WTC11 (cell line): Measurements from ENCODE around the gene MTMR10. TPM values are rescaled to one million over a fixed set of nuclear protein-coding genes. Genes with fewer than 3 reads are reported as not detected.
A peak's percentile ranks its signal among the peaks of the same experiment; 100 is the strongest.

Source experiments
- ATAC-seq: fragments of 200-7000 bp; cut with Tn5 transposase; 2 replicates; pipeline ENCODE4 v1.10.0; 2021; ENCODE audit warnings: mild to moderate bottlenecking, moderate library complexity
- CTCF ChIA-PET: fragments of 300-600 bp; sonication (Branson Sonifier 250); formaldehyde crosslinking; loops from one replicate; lab custom pipeline; 2021; ENCODE audit warnings: antibody characterized with exemption; lab: Charles Lee
- POLR2A ChIA-PET: fragments of 350-600 bp; sonication (Branson Sonifier 250); formaldehyde crosslinking; loops from one replicate; lab custom pipeline; 2021; ENCODE audit warnings: antibody characterized with exemption; lab: Charles Lee
- DNase-seq: peaks from one replicate; pipeline ENCODE4 v3.0.0; 2021; ENCODE audit warnings: low spot score
- H3K27ac Mint-ChIP-seq: 2 replicates; pipeline ENCODE4 v1.8.0; 2021; ENCODE audit warnings: mixed read lengths
- H3K27me3 Mint-ChIP-seq: 2 replicates; pipeline ENCODE4 v1.8.0; 2021; ENCODE audit warnings: low read depth, mild to moderate bottlenecking, moderate library complexity, mixed read lengths
- H3K36me3 Mint-ChIP-seq: 2 replicates; pipeline ENCODE4 v1.8.0; 2021; ENCODE audit warnings: mixed read lengths
- H3K4me1 Mint-ChIP-seq: 2 replicates; pipeline ENCODE4 v1.8.0; 2022; ENCODE audit warnings: mixed read lengths
- H3K4me3 Mint-ChIP-seq: 2 replicates; pipeline ENCODE4 v1.8.0; 2021; ENCODE audit warnings: mild to moderate bottlenecking, moderate library complexity, mixed read lengths
- H3K9me3 Mint-ChIP-seq: 2 replicates; pipeline ENCODE4 v1.8.0; 2021; ENCODE audit warnings: mixed read lengths
- CREM ChIP-seq: sonication (generic); formaldehyde crosslinking; IDR thresholded peaks from 2 replicates; pipeline ENCODE4 v1.8.1; 2022; ENCODE audit warnings: mild to moderate bottlenecking, missing genetic modification reagents, moderate library complexity
- ELF4 ChIP-seq: sonication (generic); formaldehyde crosslinking; IDR thresholded peaks from 2 replicates; pipeline ENCODE4 v1.8.1; 2022; ENCODE audit warnings: low read depth, mild to moderate bottlenecking, moderate library complexity, missing genetic modification reagents
- ETV6 ChIP-seq: sonication (generic); formaldehyde crosslinking; IDR thresholded peaks from 2 replicates; pipeline ENCODE4 v1.8.1; 2022; ENCODE audit warnings: mild to moderate bottlenecking, missing genetic modification reagents
- GABPB1 ChIP-seq: sonication (generic); formaldehyde crosslinking; IDR thresholded peaks from 2 replicates; pipeline ENCODE4 v1.8.1; 2023; ENCODE audit warnings: mild to moderate bottlenecking, missing genetic modification reagents
- NFYB ChIP-seq: sonication (generic); formaldehyde crosslinking; conservative IDR thresholded peaks from 2 replicates; pipeline ENCODE4 v1.8.0; 2022; ENCODE audit warnings: low read depth, missing genetic modification reagents
- NR2C2 ChIP-seq: sonication (generic); formaldehyde crosslinking; IDR thresholded peaks from 2 replicates; pipeline ENCODE4 v1.8.0; 2022; ENCODE audit warnings: mild to moderate bottlenecking, missing genetic modification reagents
- PRRX2 ChIP-seq: fragments of 250-450 bp; sonication (Bioruptor Pico); IDR thresholded peaks from 2 replicates; pipeline ENCODE4 v1.8.0; 2021; ENCODE audit warnings: mild to moderate bottlenecking
- ZNF263 ChIP-seq: sonication (generic); formaldehyde crosslinking; IDR thresholded peaks from 2 replicates; pipeline ENCODE4 v1.8.1; 2022; ENCODE audit warnings: low read depth, mild to moderate bottlenecking, moderate library complexity, missing genetic modification reagents
- total RNA-seq: library from RNA; stranded (reverse); gene quantifications from 3 replicates; pipeline ENCODE4 v1.2.3, GENCODE V29; 2021
- TF ChIP-seq, protein P1 (sequence below): fragments of 250-450 bp; sonication (Bioruptor Pico); IDR thresholded peaks from 2 replicates; pipeline ENCODE4 v1.9.0; 2021; ENCODE audit warnings: mild to moderate bottlenecking, borderline replicate concordance
- TF ChIP-seq, protein P2 (sequence below): sonication (generic); formaldehyde crosslinking; conservative IDR thresholded peaks from 2 replicates; pipeline ENCODE4 v1.8.1; 2022; ENCODE audit warnings: mild to moderate bottlenecking, missing genetic modification reagents
- TF ChIP-seq, protein P3 (sequence below): sonication (generic); formaldehyde crosslinking; IDR thresholded peaks from 2 replicates; pipeline ENCODE4 v1.8.0; 2023; ENCODE audit warnings: missing genetic modification reagents, mild to moderate bottlenecking, borderline replicate concordance
- TF ChIP-seq, protein P4 (sequence below): fragments of 250-450 bp; sonication (Bioruptor Pico); IDR thresholded peaks from 2 replicates; pipeline ENCODE4 v1.9.0; 2021; ENCODE audit warnings: moderate library complexity, mild to moderate bottlenecking, inconsistent platforms, borderline replicate concordance
- TF ChIP-seq, protein P5 (sequence below): sonication (generic); formaldehyde crosslinking; IDR thresholded peaks from 2 replicates; pipeline ENCODE4 v1.8.0; 2022; ENCODE audit warnings: mild to moderate bottlenecking, missing genetic modification reagents
- TF ChIP-seq, protein P6 (sequence below): sonication (generic); formaldehyde crosslinking; IDR thresholded peaks from 2 replicates; pipeline ENCODE4 v1.8.1; 2023; ENCODE audit warnings: mild to moderate bottlenecking, missing genetic modification reagents

Gene MTMR10
- total RNA-seq, 1 experiment from 2014 or later, result 15.9 TPM

DNA sequence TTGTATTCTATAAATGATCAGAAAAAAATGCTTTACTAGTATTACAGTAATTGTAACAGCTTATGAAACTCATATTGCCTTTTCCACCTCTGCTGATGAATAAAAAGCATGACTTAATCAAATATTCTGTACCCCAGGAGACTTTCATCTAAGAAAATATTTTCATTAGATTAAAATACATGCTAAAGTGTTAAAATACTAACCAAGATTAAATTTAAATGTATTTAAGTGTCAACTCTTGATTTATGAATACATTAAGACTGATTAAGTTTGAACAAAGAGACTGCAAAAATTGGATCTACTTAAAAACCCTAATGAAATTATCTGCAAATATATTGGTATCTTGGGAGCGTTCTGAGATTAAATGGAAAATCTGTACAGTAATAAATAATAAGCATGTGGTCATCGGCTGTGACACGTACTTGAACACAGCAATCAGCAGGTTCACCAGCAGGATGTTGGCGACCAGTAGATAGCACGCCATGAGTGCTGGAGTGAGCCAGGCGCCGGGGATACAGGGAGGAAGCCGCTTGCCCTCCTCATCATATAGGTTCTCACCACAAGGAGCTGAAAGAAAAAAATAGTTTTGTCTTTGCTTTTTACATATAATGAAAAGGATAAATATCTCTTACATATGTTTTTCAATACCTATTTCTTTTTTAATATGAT is 36.6 kb upstream of the MTMR10 start (continued):
- TF ChIP-seq, protein P1, sequence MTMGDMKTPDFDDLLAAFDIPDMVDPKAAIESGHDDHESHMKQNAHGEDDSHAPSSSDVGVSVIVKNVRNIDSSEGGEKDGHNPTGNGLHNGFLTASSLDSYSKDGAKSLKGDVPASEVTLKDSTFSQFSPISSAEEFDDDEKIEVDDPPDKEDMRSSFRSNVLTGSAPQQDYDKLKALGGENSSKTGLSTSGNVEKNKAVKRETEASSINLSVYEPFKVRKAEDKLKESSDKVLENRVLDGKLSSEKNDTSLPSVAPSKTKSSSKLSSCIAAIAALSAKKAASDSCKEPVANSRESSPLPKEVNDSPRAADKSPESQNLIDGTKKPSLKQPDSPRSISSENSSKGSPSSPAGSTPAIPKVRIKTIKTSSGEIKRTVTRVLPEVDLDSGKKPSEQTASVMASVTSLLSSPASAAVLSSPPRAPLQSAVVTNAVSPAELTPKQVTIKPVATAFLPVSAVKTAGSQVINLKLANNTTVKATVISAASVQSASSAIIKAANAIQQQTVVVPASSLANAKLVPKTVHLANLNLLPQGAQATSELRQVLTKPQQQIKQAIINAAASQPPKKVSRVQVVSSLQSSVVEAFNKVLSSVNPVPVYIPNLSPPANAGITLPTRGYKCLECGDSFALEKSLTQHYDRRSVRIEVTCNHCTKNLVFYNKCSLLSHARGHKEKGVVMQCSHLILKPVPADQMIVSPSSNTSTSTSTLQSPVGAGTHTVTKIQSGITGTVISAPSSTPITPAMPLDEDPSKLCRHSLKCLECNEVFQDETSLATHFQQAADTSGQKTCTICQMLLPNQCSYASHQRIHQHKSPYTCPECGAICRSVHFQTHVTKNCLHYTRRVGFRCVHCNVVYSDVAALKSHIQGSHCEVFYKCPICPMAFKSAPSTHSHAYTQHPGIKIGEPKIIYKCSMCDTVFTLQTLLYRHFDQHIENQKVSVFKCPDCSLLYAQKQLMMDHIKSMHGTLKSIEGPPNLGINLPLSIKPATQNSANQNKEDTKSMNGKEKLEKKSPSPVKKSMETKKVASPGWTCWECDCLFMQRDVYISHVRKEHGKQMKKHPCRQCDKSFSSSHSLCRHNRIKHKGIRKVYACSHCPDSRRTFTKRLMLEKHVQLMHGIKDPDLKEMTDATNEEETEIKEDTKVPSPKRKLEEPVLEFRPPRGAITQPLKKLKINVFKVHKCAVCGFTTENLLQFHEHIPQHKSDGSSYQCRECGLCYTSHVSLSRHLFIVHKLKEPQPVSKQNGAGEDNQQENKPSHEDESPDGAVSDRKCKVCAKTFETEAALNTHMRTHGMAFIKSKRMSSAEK (CRISPR knock-in tag), result no peak
- no peak for TF ChIP-seq NFYB (CRISPR knock-in tag)
- TF ChIP-seq ELF4 (CRISPR knock-in tag), result no peak
- no peak for TF ChIP-seq CREM
- no peak for TF ChIP-seq PRRX2 (CRISPR knock-in tag)

DNA sequence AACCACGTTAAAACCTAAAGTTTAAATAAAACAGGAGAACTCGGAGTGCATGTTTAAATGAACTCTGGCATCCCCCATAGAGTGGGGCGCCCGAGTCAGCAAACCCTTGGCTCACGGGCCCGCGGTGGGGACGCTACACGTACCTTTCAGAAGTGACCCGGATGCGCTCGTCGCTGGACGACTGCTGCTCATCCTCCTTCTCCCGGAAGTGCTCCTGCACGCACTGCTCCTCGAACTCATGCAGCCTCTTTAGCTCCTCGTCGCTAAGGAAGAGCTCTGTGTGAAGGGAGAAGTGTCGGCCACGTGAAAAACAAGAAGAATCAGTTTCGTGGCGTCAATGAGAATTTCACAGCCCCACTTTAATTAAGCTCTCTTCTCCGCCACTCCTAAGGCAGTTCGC is 34.6 kb upstream of the MTMR10 start:
- no peak for TF ChIP-seq ETV6
- TF ChIP-seq GABPB1 (CRISPR knock-in tag), result no peak
- TF ChIP-seq, protein P2, sequence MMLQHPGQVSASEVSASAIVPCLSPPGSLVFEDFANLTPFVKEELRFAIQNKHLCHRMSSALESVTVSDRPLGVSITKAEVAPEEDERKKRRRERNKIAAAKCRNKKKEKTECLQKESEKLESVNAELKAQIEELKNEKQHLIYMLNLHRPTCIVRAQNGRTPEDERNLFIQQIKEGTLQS (CRISPR knock-in tag), result no peak
- TF ChIP-seq, protein P3, sequence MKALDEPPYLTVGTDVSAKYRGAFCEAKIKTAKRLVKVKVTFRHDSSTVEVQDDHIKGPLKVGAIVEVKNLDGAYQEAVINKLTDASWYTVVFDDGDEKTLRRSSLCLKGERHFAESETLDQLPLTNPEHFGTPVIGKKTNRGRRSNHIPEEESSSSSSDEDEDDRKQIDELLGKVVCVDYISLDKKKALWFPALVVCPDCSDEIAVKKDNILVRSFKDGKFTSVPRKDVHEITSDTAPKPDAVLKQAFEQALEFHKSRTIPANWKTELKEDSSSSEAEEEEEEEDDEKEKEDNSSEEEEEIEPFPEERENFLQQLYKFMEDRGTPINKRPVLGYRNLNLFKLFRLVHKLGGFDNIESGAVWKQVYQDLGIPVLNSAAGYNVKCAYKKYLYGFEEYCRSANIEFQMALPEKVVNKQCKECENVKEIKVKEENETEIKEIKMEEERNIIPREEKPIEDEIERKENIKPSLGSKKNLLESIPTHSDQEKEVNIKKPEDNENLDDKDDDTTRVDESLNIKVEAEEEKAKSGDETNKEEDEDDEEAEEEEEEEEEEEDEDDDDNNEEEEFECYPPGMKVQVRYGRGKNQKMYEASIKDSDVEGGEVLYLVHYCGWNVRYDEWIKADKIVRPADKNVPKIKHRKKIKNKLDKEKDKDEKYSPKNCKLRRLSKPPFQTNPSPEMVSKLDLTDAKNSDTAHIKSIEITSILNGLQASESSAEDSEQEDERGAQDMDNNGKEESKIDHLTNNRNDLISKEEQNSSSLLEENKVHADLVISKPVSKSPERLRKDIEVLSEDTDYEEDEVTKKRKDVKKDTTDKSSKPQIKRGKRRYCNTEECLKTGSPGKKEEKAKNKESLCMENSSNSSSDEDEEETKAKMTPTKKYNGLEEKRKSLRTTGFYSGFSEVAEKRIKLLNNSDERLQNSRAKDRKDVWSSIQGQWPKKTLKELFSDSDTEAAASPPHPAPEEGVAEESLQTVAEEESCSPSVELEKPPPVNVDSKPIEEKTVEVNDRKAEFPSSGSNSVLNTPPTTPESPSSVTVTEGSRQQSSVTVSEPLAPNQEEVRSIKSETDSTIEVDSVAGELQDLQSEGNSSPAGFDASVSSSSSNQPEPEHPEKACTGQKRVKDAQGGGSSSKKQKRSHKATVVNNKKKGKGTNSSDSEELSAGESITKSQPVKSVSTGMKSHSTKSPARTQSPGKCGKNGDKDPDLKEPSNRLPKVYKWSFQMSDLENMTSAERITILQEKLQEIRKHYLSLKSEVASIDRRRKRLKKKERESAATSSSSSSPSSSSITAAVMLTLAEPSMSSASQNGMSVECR (CRISPR knock-in tag), result no peak
- no peak for TF ChIP-seq ZNF263 (CRISPR knock-in tag)
- TF ChIP-seq, protein P4, sequence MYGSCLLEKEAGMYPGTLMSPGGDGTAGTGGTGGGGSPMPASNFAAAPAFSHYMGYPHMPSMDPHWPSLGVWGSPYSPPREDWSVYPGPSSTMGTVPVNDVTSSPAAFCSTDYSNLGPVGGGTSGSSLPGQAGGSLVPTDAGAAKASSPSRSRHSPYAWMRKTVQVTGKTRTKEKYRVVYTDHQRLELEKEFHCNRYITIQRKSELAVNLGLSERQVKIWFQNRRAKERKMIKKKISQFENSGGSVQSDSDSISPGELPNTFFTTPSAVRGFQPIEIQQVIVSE (CRISPR knock-in tag), result no peak
- TF ChIP-seq, protein P5, sequence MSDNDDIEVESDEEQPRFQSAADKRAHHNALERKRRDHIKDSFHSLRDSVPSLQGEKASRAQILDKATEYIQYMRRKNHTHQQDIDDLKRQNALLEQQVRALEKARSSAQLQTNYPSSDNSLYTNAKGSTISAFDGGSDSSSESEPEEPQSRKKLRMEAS (CRISPR knock-in tag), result no peak
- no peak for TF ChIP-seq NR2C2 (CRISPR knock-in tag)
- TF ChIP-seq, protein P6, sequence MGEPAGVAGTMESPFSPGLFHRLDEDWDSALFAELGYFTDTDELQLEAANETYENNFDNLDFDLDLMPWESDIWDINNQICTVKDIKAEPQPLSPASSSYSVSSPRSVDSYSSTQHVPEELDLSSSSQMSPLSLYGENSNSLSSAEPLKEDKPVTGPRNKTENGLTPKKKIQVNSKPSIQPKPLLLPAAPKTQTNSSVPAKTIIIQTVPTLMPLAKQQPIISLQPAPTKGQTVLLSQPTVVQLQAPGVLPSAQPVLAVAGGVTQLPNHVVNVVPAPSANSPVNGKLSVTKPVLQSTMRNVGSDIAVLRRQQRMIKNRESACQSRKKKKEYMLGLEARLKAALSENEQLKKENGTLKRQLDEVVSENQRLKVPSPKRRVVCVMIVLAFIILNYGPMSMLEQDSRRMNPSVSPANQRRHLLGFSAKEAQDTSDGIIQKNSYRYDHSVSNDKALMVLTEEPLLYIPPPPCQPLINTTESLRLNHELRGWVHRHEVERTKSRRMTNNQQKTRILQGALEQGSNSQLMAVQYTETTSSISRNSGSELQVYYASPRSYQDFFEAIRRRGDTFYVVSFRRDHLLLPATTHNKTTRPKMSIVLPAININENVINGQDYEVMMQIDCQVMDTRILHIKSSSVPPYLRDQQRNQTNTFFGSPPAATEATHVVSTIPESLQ (CRISPR knock-in tag), result no peak
- TF ChIP-seq, all 79 proteins: peak for 0
- Mint-ChIP-seq H3K4me1 (peaks cover 33% of the 10 kb centered on the region), H3K27ac (peak overlapping the region; percentile 39; the same call in 1 of the 2 replicates), H3K4me3 (no peak overlapping the region), H3K9me3 (no peaks in the 10 kb centered on the region), H3K36me3 (no peaks in the 10 kb centered on the region), H3K27me3 (no peaks in the 10 kb centered on the region)
- CTCF ChIA-PET, result interaction anchor here (0.7 to 3.3 kb wide), 2 partner anchors 103 to 147 kb away, joined by 3 to 20 read pairs; no protein-coding TSS in a partner anchor
- POLR2A ChIA-PET, result no interaction called here
- DNase-seq (no peak), ATAC-seq (no peak)
